IPS-18c (cell line): ENCODE data around the gene DENND1C.
"Not testable (repeated sequence)": the region's sequence is repeated elsewhere in the genome, so short reads cannot be mapped to it uniquely, and the experiment has no call there.

Experiments used
- H3K4me3 ChIP-seq: 2 replicates; pipeline ENCODE4 v1.7.0; 2013; ENCODE audit warnings: low read depth, mild to moderate bottlenecking, low read length, moderate library complexity; ENCODE audit not compliant: insufficient read depth
- H3K9me3 ChIP-seq: one replicate; pipeline ENCODE4 v1.6.1; 2013; ENCODE audit warnings: mild to moderate bottlenecking, low read length, moderate library complexity; ENCODE audit not compliant: control insufficient read depth, insufficient read depth

DENND1C gene

GRCh38 chr19:6446452-6446851 lies 35.1 kb downstream of the DENND1C start:
- Histone ChIP-seq H3K4me3 (no peak overlapping the region), H3K9me3 (no peaks in the 10 kb centered on the region)

GRCh38 chr19:6443986-6444385 lies 37.6 kb downstream of the DENND1C start:
- no peaks in the 10 kb centered on the region for H3K9me3 ChIP-seq
- no peak overlapping the region for H3K4me3 ChIP-seq

GRCh38 chr19:6442087-6442688 lies 39.4 kb downstream of the DENND1C start:
- Histone ChIP-seq H3K9me3 (no peaks in the 10 kb centered on the region), H3K4me3 (no peak overlapping the region)

DNA sequence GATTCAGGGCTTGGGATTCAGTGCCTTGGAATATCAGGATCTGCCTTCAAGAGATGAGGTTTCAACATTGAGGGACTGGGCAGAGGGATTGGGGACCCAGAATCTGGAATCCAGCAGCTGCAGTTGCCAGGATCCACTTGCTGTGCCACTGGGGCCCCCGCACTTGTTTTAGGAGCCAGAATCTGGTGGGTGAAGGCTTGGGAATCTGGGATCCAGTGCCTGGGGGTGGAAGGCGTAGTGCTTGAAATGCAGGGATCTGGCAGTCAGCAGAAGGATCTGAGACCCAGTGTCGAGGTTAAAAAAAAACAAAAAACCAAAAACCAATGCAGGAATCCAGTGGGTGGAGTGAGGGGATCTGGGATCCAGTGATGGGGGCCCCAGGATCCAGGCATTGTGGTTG lies 40.7 kb downstream of the DENND1C start:
- no peak overlapping the region for H3K4me3 ChIP-seq

GRCh38 chr19:6439743-6440142 lies 41.8 kb downstream of the DENND1C start:
- H3K9me3 ChIP-seq, result no peaks in the 10 kb centered on the region
- H3K4me3 ChIP-seq, result no peak overlapping the region

More for the DNA sequence above, 40.7 kb downstream of the DENND1C start:
- no peaks in the 10 kb centered on the region for H3K9me3 ChIP-seq

DNA sequence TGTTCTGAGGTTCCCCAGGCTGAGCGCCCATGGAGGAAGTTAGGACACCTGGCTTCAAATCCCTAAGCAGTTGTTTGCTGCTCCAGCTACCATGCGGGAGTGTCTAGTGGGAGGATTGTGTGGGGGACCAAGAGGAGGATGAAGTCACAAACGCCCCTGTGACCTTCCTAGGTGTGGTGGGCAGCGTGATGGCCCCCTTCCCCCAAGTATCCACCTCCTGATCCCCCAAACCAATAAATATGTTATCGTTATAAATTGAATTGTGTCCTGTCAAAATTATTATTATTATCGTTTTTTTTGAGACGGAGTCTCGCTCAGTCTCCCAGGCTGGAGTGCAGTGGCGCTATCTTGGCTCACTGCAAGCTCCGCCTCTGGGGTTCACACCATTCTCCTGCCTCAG lies 47.9 kb downstream of the DENND1C start, which contains the start of gene SLC25A41:
Gene SLC25A41, minus strand, starts transcription at position 101 of the 400 bp plus-strand sequence. Its CDS starts 70 bp downstream, at position 31.
- H3K9me3 ChIP-seq, result no peaks in the 10 kb centered on the region

DNA sequence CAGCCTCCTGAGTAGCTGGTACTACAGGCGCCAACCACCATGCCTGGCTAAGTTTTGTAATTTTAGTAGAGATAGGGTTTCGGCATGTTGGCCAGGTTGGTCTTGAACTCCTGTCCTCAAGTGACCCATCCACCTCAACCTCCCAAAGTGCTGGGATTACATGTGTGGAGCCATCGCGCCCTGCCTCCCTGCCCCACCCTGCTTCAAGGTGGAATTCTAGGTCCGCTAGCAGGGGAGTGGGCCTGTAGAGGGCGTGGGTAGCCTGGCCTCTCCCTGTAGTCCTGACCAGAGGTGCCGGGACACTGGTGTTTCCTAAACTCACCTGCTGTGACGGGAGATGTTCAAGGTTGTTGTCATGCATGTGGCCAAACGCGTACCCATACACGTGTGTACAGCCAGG lies 48.4 kb downstream of the DENND1C start:
- no peak overlapping the region for H3K4me3 ChIP-seq
- no peaks in the 10 kb centered on the region for H3K9me3 ChIP-seq

More for the DNA sequence above, 47.9 kb downstream of the DENND1C start, which contains the start of gene SLC25A41:
- H3K4me3 ChIP-seq, result no peak within 1 kb of the TSS

DNA sequence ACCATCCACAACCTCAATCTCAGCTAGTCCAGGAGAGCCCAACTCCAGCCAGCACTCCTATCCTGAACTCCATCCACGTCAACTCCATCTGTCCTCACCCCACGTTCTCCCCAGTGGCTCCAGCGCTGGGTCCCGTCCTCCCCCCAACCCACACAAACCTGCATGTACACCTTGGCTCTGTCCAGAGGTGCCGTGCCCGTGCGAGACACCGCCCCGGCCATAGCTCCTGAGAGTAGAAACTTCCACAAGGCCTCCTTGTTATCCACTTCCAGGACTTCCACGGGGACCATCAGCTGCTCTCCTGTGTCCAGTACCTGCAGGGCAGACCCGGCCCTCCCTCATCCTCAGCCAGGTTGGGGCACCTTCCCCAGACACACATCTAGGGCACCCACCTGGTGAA lies 49.7 kb downstream of the DENND1C start:
- Histone ChIP-seq H3K4me3 (no peak overlapping the region), H3K9me3 (no peaks in the 10 kb centered on the region)

DNA sequence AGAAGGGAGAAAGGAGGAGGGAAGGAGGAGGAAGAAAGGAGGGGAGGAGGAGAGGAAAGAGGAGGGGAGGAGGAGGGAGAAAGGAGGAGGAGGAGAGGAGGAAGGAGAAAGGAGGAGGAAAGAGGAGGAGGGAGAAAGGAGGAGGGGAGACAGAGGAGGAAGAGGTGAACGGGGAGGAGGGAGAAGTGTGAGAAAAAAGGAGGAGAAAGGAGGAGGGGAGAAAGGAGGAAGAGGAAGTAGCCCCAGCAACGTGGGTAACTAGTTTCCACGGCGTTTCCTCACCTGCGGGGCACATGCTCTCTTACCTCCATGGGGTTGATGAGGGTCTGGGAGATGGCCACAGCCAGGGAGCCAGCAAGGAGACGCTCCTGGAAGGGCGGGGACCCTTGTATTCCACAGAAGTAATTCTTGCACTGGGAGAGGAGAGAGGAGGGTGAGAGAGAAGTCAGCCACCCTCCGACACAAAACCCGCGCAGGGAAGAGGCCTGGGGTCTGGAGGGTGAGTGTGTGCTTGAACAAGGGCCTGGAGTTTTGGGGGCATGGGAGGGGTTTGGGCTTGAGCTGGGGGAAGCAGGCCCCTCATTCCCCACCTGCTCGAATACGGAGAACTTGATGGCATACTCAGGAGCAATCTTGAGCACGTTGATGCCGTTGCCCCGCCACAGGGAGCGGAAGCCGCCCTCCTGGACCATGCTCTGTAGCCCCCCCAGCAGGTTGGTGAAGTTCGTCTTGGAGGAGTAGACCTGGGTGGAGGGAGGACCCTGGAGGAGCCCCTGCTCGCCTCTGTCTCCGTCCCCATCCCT lies 52.0 kb downstream of the DENND1C start:
- H3K4me3 ChIP-seq, result no peak overlapping the region
- H3K9me3 ChIP-seq, result no peaks in the 10 kb centered on the region

- not testable (repeated sequence) for H3K4me3 ChIP-seq, H3K9me3 ChIP-seq
Observed at GRCh38 chr19:6428692-6429418, 52.7 kb downstream of the DENND1C start.

DNA sequence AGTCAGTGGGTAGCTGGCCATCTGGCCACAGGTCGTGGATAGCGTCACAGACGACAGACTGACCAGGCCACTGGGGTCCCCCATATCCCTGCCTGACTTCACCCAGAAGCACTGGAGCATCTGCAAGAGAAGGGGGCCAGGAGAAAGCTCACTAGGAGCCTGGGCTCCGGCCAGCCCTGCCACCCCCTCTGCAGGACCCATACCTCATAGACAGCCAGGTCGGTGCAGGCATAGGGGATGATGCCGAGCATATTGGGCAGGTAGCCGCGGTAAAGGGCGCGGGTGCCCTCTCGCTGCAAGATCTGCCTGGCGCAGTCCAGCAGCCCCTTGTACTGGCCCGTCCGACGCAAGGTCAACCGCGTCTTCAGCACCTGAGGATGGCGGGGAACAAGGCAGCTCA lies 54.5 kb downstream of the DENND1C start:
- no peak overlapping the region for H3K4me3 ChIP-seq
- H3K9me3 ChIP-seq, result no peaks in the 10 kb centered on the region

GRCh38 chr19:6425732-6426620 lies 55.6 kb downstream of the DENND1C start:
- Histone ChIP-seq H3K4me3 (no peak overlapping the region), H3K9me3 (no peaks in the 10 kb centered on the region)

DNA sequence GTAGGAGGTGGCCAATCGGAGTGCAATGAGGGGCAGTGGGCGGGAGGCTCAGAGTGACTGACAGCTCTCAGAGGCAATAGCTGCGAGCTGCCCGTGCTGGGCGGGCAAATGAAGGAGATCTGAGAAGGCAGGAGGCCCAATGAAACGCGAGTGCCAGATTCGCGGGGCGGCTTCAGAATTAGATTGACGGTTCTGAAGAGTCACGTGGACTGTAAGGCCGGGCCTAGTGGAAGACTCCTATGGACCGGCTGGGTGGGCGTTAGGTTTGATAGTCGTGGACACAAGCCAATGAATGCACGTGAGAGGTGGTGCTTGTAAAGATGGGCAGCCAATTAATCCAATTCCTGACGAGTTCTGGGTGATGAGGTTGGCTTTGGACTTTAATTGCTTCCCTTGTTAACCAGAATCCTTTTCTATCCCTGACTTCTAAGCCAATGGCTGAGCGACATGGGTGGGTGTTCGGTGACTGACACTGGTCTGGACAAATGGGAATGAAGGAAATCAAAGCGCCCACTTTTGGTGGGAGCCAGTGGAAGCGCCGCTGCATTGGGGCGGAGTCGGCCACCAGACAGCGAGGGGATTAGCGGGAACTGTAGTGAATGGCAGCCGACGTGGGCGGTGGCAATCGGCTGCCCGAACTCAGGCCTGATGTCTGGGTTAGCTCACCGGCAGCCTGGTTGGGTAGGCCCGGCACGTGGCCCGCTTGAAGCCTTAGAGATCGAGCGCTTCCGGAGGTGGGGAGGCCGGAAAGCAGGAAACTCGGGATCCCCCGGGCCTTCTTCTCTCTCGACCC lies 56.5 kb downstream of the DENND1C start:
- H3K4me3 ChIP-seq, result no peak overlapping the region

DNA sequence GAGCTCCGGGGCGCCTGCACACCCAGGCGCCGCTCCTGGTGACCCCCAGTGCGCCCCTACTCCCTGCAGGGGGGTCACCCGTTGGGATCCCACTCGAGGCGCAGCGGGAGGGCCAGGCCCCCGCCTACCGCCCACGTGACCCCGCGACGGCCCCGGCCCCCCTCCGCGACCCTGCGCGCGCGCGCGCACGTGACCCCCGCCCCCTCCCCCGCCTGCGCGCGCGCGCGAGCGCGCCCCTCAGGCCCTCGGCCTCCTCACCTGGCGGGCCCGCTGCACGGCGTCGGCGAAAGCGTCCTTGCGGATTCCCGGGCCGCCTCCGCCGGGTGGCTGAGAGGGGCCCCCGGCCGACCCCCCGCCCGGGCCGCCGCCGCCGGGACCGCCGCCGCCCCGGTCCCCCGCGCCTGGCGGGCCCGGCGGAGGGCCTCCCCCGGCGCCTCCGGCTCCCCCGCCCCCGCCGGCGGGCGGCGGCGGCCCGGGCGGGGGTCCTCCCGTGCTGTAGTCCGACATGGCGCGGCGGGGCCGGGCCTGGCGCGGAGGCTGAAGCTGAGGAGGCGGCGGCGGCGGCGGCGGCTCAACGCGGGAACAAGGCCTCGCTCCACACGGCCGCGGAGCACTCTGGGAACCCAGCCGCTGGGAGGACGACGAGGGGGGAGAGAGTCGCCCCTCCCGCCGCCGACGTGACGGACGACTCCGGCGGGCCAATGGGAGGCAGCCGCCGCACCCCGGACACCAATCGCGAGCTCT lies 57.2 kb downstream of the DENND1C start, which contains the start of gene KHSRP:
Gene KHSRP, minus strand, starts transcription at position 617 of the 744 bp plus-strand sequence. Its CDS starts 110 bp downstream, at position 507.
- no peaks in the 10 kb centered on the region for H3K9me3 ChIP-seq
- peak within 1 kb of the TSS; percentile 90 for H3K4me3 ChIP-seq

More for the DNA sequence above, 56.5 kb downstream of the DENND1C start:
- no peaks in the 10 kb centered on the region for H3K9me3 ChIP-seq

DNA sequence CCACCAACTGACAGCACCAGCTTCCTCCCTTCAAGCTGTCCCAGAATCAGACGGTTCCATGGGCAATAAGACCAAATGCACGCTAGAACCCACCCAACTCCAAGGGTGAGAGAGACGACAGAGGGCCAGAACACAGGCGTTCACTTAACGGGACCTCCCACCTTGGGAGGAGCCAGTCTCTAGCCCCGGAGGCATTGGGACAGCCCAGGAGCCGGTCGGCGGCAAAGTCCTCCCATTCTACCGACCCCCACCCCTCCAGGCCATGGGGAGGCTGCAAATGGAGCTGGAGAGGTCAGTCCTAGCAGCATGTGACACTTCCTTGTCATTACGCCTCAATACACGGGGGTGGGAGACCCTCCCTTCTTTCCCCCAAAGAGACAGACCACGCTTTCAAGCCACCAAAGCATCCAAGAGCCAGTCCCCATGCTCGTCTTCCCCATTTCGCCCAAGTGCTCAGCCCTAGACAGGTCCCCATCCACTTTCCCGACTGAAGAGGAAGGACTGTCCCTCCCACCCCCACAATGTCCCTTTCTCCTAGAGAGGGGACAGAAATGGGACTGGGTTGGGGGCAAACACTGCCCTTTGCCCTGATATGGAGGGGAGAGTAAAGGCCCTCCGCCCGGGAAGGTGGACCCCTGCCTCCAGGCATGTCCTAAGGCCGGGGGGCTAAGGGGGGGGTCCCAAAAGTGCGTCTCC lies 57.9 kb downstream of the DENND1C start:
- no peaks in the 10 kb centered on the region for H3K9me3 ChIP-seq
- H3K4me3 ChIP-seq, result peak overlapping the region; percentile 90
